Ishikawa (cell line): ENCODE data around the gene CCSER1.

Experiments used
- CEBPB ChIP-seq: IDR thresholded peaks from 2 replicates; pipeline ENCODE4 v1.6.1; 2012
- CREB1 ChIP-seq: IDR thresholded peaks from 2 replicates; pipeline ENCODE4 v1.6.1; 2012; ENCODE audit warnings: low read depth
- EGR1 ChIP-seq: IDR thresholded peaks from 2 replicates; pipeline ENCODE4 v1.6.1; 2012
- EP300 ChIP-seq: IDR thresholded peaks from 2 replicates; pipeline ENCODE4 v1.6.1; 2012; ENCODE audit warnings: borderline replicate concordance
- FOXM1 ChIP-seq: IDR thresholded peaks from 2 replicates; pipeline ENCODE4 v1.6.1; 2012; ENCODE audit warnings: low read depth, borderline replicate concordance
- MAX ChIP-seq: IDR thresholded peaks from 2 replicates; pipeline ENCODE4 v1.6.1; 2012
- NFIC ChIP-seq: IDR thresholded peaks from 2 replicates; pipeline ENCODE4 v1.6.1; 2012
- RAD21 ChIP-seq: IDR thresholded peaks from 2 replicates; pipeline ENCODE4 v1.6.1; 2012; ENCODE audit warnings: low read depth
- REST ChIP-seq: IDR thresholded peaks from 2 replicates; pipeline ENCODE4 v1.6.1; 2012; ENCODE audit warnings: low read depth, mild to moderate bottlenecking
- TAF1 ChIP-seq: IDR thresholded peaks from 2 replicates; pipeline ENCODE4 v1.6.1; 2012; ENCODE audit warnings: low read depth, mild to moderate bottlenecking
- TCF12 ChIP-seq: IDR thresholded peaks from 2 replicates; pipeline ENCODE4 v1.6.1; 2012; ENCODE audit warnings: low read depth
- TEAD4 ChIP-seq: IDR thresholded peaks from 2 replicates; pipeline ENCODE4 v1.6.1; 2012
- USF1 ChIP-seq: IDR thresholded peaks from 2 replicates; pipeline ENCODE4 v1.6.1; 2012
- YY1 ChIP-seq: IDR thresholded peaks from 2 replicates; pipeline ENCODE4 v1.6.1; 2012; ENCODE audit warnings: low read depth
- ZBTB7A ChIP-seq: IDR thresholded peaks from 2 replicates; pipeline ENCODE4 v1.6.1; 2012; ENCODE audit warnings: low read depth

CCSER1 gene

GRCh38 chr4:90904021-90904420 is 776.8 kb downstream of the CCSER1 start:
- TF ChIP-seq ZBTB7A = no peak
- TF ChIP-seq CREB1 = no peak
- TF ChIP-seq FOXM1 = no peak
- no peak for TF ChIP-seq EGR1
- no peak for TF ChIP-seq NFIC
- TF ChIP-seq TEAD4 = no peak
- TF ChIP-seq MAX = no peak
- no peak for TF ChIP-seq TCF12
- TF ChIP-seq RAD21 = no peak
- no peak for TF ChIP-seq EP300
- TF ChIP-seq REST = no peak
- TF ChIP-seq TAF1 = no peak
- TF ChIP-seq USF1 = no peak

GRCh38 chr4:90906239-90906638 is 779.0 kb downstream of the CCSER1 start:
- no peak for TF ChIP-seq TCF12
- TF ChIP-seq CREB1 = no peak
- TF ChIP-seq EGR1 = no peak
- TF ChIP-seq MAX = no peak
- no peak for TF ChIP-seq REST
- no peak for TF ChIP-seq ZBTB7A
- TF ChIP-seq RAD21 = no peak
- no peak for TF ChIP-seq NFIC
- TF ChIP-seq TEAD4 = no peak
- no peak for TF ChIP-seq TAF1
- TF ChIP-seq EP300 = no peak
- no peak for TF ChIP-seq YY1
- TF ChIP-seq CEBPB = no peak
- TF ChIP-seq FOXM1 = no peak
- no peak for TF ChIP-seq USF1

- TF ChIP-seq USF1 (no peak), EGR1 (no peak), CEBPB (no peak), YY1 (no peak), RAD21 (no peak), ZBTB7A (no peak), FOXM1 (no peak), MAX (no peak), REST (no peak)
These were observed 795.0 kb downstream of the CCSER1 start for GRCh38 chr4:90922174-90922573.

GRCh38 chr4:90926957-90927356 is 799.8 kb downstream of the CCSER1 start:
- TF ChIP-seq CREB1 (no peak), TAF1 (no peak), EP300 (no peak), TEAD4 (no peak), TCF12 (no peak), EGR1 (no peak), USF1 (no peak), NFIC (no peak), YY1 (no peak), MAX (no peak), ZBTB7A (no peak), CEBPB (no peak), RAD21 (no peak), FOXM1 (no peak), REST (no peak)
